ENCODE data around the gene STARD9. TPM values are rescaled to one million over a fixed set of nuclear protein-coding genes. Genes with fewer than 3 reads are reported as not detected.
A peak's percentile ranks its signal among the peaks of the same experiment; 100 is the strongest.

Gene STARD9
- total RNA-seq, 1 donor from 2014 or later: 1.2 TPM

GRCh38 chr15:42632105-42632675 is 56.8 kb downstream of the STARD9 start:
- ATAC-seq: no peak

GRCh38 chr15:42640109-42640508 is 64.7 kb downstream of the STARD9 start:
- ATAC-seq: no peak

DNA sequence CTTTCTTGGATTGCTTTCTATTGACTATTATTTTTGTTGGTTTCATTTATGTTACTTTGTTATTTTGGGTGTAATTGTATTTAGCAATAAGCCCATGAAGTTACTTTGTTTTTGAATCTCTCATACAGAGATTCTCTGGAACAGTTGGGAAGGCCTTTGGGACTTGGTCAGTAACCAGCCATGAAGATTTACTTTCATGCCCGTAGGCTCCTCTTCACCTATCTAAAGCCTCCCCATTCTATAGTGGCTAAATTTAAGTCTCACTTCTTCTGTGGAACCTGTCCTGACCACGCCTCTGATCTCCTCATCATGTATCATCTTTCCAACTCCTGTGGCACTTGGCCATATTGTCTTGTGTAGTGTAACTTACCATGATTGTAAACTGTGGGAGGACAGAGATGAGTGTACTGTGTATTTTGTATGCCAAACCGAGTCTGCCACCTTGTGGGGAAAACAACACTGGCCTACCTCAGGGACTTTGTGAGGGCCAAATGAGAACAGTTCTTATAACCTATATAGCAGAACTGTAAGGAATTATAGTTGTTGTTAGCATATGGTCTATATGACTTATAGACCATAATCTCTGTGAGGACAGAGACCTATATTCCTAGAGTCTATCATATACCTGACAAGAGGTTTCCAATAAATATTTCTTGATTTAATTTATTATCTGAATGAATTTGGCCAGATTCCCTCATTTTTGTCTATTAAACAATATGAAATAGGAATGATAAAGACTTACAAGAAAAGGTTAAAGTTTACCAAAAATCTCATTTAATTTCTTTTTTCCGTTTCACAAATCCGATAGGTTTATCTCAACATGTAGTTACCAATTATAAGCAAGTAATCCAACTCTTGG is 75.0 kb downstream of the STARD9 start:
- ATAC-seq: peak; percentile 99

DNA sequence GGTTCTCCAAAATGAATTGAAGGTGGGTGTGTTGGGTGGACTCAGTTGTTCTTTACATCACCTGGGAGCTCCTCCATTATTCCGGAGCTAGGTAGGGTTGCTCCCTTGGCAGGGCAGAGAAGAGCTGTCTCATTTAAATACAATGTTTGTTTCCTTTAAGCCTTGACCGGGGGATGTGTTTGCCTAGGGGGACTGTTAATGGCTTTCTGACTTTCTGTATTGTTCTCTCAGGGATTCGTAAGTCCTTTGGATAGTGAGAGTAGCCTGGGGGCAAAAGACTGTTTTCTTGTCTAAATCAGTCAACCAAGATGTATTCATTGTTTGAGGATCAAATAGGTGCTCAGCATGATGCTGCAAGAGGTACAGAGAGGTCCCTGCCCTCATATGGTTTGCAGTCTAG is 90.4 kb downstream of the STARD9 start:
- ATAC-seq: no peak

GRCh38 chr15:42667855-42668254 is 92.4 kb downstream of the STARD9 start:
- no peak for ATAC-seq

- no peak for ATAC-seq
Measured at GRCh38 chr15:42670451-42670850, 95.0 kb downstream of the STARD9 start.

DNA sequence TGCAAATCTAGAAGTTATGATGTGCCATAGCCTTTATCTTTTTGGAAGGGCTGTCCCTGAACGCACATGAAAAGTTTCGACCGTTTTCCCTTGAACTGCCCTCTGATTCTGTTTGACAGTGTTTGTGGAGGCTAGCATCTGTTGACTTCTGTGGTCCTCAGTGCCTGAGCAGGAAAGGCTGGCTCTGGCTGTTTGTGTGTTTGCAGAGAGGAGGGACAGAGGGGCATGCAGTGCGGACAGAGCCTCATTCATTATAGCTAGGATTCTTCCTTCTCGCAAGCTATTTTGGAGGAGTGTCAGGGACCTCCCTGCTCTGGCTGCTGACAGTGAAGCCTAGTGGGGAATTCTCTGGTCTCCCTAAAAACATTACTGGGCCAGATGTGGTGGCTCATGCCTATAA is 97.0 kb downstream of the STARD9 start:
- no peak for ATAC-seq

- no peak for ATAC-seq
Measured at GRCh38 chr15:42674472-42674871, 99.1 kb downstream of the STARD9 start.

- no peak for ATAC-seq
Measured at GRCh38 chr15:42675021-42675420, 99.6 kb downstream of the STARD9 start.

DNA sequence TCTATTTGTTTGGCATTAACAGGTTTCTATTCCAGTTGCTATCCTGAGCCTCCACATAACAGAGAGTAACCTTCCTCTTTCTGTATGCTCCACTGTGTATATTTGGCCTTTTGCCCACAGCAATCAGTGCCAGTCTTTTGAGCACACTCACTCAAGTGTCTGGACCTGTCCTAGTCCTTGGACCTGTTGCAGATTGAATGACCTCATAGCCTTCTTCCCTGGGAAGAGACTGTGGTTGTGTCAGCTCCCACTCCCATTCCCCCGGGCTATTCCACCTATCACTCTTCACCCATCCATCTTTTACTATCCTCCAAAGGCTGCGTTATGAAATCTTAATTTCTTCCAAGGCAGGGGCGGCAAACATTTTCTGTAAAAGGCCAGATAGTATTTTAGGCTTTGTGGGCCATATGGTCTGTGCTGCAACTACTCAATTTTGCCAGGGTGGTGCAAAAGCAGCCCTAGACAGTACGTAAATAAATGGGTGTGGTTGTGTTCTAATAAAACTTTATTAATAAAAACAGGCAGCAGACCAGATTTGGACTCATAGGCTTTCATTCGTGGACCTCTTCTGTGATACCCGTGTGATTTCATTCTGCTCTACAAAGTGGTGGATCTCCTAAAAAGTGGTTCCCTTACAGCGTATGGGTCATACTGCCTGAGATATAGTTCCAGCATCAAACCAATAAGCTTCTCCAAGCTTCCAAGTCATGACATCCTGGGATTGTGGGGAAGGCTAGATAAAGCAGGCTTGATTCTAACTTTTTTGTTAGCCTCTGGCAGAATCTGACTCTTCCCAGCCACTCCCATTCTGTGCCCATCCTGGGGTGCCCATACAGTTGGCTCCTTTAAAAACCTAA is 104.1 kb downstream of the STARD9 start:
- peak; percentile 90 for ATAC-seq

GRCh38 chr15:42680142-42680482 is 104.7 kb downstream of the STARD9 start:
- ATAC-seq: peak; percentile 78

- no peak for ATAC-seq
Measured at GRCh38 chr15:42681119-42681518, 105.7 kb downstream of the STARD9 start.

DNA sequence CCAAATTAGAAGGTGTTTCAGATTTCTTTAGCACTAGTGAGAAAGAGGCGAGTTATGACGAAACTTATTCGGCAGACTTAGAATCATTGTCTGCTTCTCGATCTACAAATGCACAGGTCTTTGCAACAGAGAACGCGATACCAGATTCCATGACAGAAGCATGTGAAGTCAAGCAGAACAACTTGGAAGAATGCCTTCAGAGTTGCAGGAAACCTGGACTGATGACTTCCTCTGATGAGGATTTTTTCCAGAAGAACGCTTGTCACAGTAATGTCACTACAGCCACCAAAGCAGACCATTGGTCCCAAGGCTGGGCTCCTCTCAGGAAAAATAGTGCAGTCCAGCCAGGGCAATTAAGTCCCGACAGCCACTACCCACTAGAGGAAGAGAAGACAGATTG is 110.9 kb downstream of the STARD9 start:
- ATAC-seq: no peak

GRCh38 chr15:42687740-42688139 is 112.3 kb downstream of the STARD9 start:
- no peak for ATAC-seq

GRCh38 chr15:42688301-42688700 is 112.9 kb downstream of the STARD9 start:
- peak; percentile 76 for ATAC-seq

DNA sequence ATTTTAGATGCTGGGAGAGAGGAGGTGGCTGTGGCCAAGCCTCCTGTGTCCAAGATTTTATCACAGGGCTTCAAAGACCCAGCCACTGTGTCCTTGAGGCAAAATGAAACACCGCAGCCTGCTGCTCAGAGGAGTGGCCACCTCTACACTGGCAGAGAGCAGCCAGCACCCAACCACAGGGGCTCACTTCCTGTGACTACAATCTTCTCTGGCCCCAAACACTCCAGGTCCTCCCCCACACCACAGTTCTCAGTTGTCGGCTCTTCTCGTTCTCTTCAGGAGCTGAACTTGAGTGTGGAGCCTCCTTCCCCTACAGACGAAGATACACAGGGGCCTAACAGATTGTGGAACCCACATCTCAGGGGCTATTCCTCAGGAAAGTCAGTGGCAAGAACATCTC is 115.9 kb downstream of the STARD9 start:
- ATAC-seq: no peak

GRCh38 chr15:42691770-42692169 is 116.4 kb downstream of the STARD9 start:
- no peak for ATAC-seq

- ATAC-seq: no peak
Measured at GRCh38 chr15:42692536-42692935, 117.1 kb downstream of the STARD9 start.

- no peak for ATAC-seq
Measured at GRCh38 chr15:42692997-42693396, 117.6 kb downstream of the STARD9 start.

GRCh38 chr15:42693496-42693895 is 118.1 kb downstream of the STARD9 start:
- ATAC-seq: no peak

GRCh38 chr15:42693942-42694341 is 118.5 kb downstream of the STARD9 start:
- ATAC-seq: no peak

GRCh38 chr15:42694398-42694797 is 119.0 kb downstream of the STARD9 start:
- ATAC-seq: no peak

DNA sequence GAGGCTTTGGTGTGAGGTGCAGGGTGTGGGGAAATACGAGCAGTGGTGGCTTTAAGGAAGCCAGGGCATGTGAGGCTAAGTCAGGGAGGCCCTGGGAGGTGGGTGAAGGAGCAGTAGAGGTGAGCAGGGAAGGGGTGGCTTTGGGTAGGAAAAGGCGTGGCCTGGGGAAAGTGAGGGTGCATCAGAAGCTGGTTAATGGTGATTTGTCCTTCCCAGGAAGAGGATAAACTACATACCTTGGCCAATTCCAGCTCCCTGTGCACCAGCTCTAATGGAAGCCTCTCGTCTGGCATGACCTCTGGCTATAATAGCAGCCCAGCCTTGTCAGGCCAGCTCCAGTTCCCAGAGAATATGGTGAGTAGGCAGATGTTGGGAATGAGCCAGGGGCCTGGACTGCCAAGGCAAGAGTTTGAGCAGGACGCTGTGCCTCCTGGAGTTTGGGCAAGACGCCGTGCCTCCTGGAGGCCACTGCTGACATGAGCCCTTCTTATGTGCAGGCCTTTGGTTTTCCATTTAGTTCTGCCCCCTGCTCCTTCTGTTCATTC is 120.2 kb downstream of the STARD9 start:
- ATAC-seq: no peak
